Adipose tissue (tissue), 3 donors: Measurements from ENCODE around the gene ZNRF3. TPM values are rescaled to one million over a fixed set of nuclear protein-coding genes. Genes with fewer than 3 reads are reported as not detected.
"Not testable (repeated sequence)": the region's sequence is repeated elsewhere in the genome, so short reads cannot be mapped to it uniquely, and the experiment has no call there.

Experiments
- H3K27ac ChIP-seq: one replicate; pipeline ENCODE4 v1.5.1; 2013; ENCODE audit warnings: low read depth, low read length
- WGBS, 3 donors: extraction: QIAGEN DNeasy Blood & Tissue Kit; methylation state at CpG; one replicate each; pipeline ENCODE4 v1.1.7; 2013; 5-methylcytosine and 5-hydroxymethylcytosine counted together
- polyA plus RNA-seq, 3 donors: library from polyadenylated mRNA; stranded (reverse); fragments of 200-250 nt; gene quantifications; one replicate each; pipeline ENCODE4 v1.2.3, GENCODE V29; 2013
- donor health status: healthy with polysubstance abuse.
- donor health status: Bipolar disorder and iron deficiency.
- donor health status: healthy.

Gene ZNRF3
- polyA plus RNA-seq, 3 donors: 1.2 to 3.9 (median 2.5) TPM

DNA sequence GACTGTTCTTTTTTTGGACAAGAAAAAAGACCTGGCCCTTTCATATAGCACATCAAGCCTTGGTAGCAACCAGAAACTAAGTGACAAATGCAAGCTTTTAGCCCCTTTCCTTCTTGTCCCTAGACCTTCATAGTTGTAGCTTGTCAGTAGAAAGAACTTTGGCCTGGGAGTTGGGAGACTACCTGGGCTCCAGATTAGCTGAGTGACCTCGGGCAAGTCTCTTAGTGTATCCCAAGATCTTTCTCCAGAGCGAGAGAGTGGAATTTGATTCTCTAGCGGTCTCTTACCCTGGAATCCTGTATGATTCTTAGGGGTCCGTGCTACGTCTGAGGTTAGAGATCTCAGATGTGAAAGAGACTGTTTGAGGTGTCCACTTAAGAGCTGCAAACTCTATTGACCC is 59.0 kb downstream of the ZNRF3 start:
- 73 to 96% (median 95%) methylated on average over 5 of the region's 5 CpGs for WGBS, 3 donors

GRCh38 chr22:28942801-28943500 is 59.6 kb downstream of the ZNRF3 start:
- WGBS, 3 donors: 61 to 65% (median 65%) methylated on average over 7 of the region's 7 CpGs
- no peak overlapping the region for H3K27ac ChIP-seq

More for the DNA sequence above, 59.0 kb downstream of the ZNRF3 start:
- H3K27ac ChIP-seq: no peak overlapping the region

DNA sequence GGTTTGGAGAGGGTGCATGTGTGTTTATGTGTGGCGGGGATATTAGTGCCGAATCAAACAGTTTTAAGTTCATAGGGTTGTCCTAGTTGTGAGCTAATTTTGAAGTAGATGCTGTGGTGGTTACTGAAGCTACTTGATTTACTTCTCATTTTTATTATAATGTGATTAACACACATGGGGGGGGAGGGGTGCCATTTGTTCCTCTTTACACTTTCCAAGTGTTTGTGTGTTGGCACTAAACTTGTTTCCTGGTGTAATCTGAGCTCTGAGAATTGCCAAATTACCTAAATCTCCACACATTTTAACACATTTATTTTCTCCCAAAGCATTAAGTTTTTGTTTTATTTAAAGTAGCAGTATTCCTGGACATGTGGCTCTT is 60.1 kb downstream of the ZNRF3 start:
- no peak overlapping the region for H3K27ac ChIP-seq
- 64 to 90% (median 76%) methylated on average over 2 of the region's 2 CpGs for WGBS, 3 donors

DNA sequence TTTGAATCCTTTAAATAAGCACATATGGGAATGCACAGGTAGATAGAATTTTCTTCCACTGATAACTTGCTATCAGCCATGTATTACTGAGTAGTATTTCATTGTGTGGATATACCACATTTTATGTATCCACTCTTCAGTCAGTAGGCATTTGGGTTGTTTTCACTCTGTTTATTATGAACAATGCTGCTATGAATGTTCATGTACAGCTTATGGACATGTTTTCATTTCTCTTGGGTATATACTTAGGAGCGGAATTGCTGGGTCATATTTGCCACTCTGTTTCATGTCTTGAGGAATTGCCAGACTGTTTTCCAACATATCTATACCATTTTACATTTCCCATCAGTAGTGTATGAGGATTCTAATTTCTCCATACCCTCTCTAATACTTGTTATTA is 63.8 kb downstream of the ZNRF3 start:
- no peak overlapping the region for H3K27ac ChIP-seq
- 93 to 97% (median 95%) methylated on average over 1 of the region's 1 CpG for WGBS, 3 donors

- WGBS, 3 donors: 31 to 70% (median 65%) methylated on average over 1 of the region's 1 CpG
Measured at GRCh38 chr22:28948424-28948823, 65.1 kb downstream of the ZNRF3 start.

GRCh38 chr22:28948860-28949551 is 65.6 kb downstream of the ZNRF3 start:
- 97 to 99% (median 98%) methylated on average over 10 of the region's 10 CpGs for WGBS, 3 donors
- H3K27ac ChIP-seq: not testable (repeated sequence)

More at GRCh38 chr22:28948424-28948823, 65.1 kb downstream of the ZNRF3 start:
- H3K27ac ChIP-seq: no peak overlapping the region

DNA sequence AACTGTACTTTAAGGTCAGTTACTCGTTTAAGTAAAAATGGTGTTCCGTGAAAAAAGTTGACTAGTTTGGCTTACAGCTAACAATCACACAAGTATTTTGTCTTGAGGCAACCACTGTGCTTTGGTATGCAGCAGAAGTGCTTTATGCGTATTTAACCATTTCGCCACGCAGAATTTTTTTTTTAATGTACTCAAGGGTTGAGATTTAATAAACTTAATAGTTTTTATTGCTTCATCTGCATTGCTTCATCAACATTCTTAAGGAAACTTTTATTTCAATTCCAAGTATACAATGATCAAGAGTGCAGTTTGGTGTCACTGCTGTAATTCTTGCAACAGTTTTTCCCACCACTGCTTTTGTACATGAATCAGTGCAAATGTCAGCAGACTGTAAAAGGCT is 66.4 kb downstream of the ZNRF3 start:
- no peak overlapping the region for H3K27ac ChIP-seq
- WGBS, 3 donors: 62 to 84% (median 83%) methylated on average over 5 of the region's 5 CpGs

GRCh38 chr22:28950617-28951411 is 67.4 kb downstream of the ZNRF3 start:
- 91 to 94% (median 93%) methylated on average over 7 of the region's 7 CpGs for WGBS, 3 donors
- no peak overlapping the region for H3K27ac ChIP-seq

GRCh38 chr22:28951530-28951929 is 68.2 kb downstream of the ZNRF3 start:
- no peak overlapping the region for H3K27ac ChIP-seq

DNA sequence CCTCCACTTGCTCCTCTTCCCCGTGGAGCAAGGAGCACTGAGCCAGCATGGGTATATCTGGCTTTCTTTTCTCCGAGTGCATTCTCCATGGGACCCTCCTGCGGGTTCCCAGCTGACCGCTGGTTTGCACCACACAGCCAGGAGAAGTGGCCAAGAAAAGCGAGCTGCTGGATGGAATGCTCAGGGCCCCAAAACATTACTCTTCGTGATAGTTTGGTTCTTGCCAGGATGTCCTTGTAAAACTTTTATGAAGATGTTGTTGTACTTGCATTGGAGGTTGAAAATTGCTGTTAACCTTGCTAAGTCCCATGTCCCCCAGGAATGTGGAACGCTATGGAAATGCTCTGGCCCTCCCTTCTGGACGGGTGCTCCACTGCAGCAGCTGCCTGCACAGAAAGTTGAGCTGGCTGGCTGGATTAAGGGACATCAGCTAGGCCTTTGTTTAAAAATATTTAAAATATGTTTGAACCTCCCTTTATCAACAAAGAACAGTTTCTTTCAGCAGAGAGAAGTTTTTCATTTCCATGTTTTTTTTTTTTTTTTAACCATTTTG is 68.7 kb downstream of the ZNRF3 start:
- no peak overlapping the region for H3K27ac ChIP-seq
- WGBS, 3 donors: 58 to 61% (median 59%) methylated on average over 8 of the region's 8 CpGs

More at GRCh38 chr22:28951530-28951929, 68.2 kb downstream of the ZNRF3 start:
- WGBS, 3 donors: 92 to 93% (median 93%) methylated on average over 7 of the region's 7 CpGs

DNA sequence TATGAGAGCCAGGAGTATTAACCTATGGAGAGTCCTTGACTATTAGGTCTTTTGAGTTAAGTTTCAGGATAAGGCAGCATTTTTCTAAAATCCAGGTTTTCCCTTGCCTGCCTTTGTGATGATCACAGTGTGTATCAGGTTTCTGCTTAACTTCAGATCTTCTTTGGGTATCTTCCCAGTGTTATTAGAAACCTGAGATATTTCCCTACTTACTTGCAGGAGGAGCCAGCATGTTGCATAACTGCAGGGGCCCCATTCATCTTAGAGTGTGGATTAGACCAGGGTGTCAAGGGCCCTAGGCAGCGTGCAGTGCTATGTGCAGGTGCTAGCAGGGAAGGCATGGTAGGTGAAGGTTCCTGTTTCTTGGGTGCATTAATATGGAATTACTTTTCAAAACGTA is 69.5 kb downstream of the ZNRF3 start:
- WGBS, 3 donors: 52 to 73% (median 61%) methylated on average over 2 of the region's 2 CpGs
- H3K27ac ChIP-seq: no peak overlapping the region

- H3K27ac ChIP-seq: no peak overlapping the region
- WGBS, 3 donors: 57 to 90% (median 83%) methylated on average over 2 of the region's 2 CpGs
Measured at GRCh38 chr22:28953403-28953802, 70.0 kb downstream of the ZNRF3 start.

GRCh38 chr22:28953976-28954880 is 70.9 kb downstream of the ZNRF3 start:
- H3K27ac ChIP-seq: no peak overlapping the region
- WGBS, 3 donors: 85 to 91% (median 89%) methylated on average over 6 of the region's 6 CpGs

GRCh38 chr22:28955817-28956216 is 72.4 kb downstream of the ZNRF3 start:
- no peak overlapping the region for H3K27ac ChIP-seq
- WGBS, 3 donors: 48 to 84% (median 62%) methylated on average over 5 of the region's 5 CpGs

DNA sequence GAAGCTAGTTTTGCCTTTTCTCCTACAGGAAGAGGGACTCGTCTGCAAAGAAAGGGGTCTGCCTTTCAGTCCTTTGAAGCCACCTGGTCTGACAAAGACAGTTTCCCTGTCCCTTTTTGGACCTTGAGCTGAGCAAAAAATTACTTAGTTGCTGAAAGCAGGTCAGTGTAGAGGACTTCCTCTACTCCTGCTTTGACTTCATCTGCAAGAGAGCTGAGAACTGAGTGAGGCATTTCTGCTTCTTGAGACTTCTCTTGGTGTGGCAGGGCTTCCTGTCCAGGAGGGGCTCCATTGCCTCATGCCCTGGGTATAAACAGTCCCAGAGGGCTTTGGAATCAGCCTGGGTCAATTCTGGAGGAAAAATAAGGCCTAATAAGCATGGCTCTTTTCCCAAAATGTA is 73.1 kb downstream of the ZNRF3 start:
- 74 to 88% (median 77%) methylated on average over 1 of the region's 1 CpG for WGBS, 3 donors
- H3K27ac ChIP-seq: no peak overlapping the region

DNA sequence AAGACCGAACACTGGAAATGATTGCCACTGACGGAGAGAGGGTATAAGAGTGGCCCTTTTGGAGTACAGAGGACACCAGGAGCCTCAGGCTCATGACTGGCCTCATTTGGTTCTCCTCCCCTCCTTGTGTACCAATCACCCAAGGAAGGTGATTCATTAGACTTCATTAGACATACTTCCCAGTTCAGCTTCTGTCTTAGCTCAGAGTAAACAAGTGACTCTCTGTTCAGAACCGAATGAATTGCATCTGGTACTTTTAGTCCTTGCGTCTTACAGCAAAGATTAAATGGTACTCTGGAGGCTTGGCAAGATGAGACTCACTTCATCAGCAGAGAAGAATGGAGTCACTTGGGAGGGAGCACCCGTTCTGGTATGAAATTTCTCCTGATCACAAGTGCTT is 75.2 kb downstream of the ZNRF3 start:
- no peak overlapping the region for H3K27ac ChIP-seq
- 67 to 78% (median 77%) methylated on average over 5 of the region's 5 CpGs for WGBS, 3 donors

GRCh38 chr22:28962042-28962554 is 78.7 kb downstream of the ZNRF3 start:
- no peak overlapping the region for H3K27ac ChIP-seq
- 97 to 99% (median 98%) methylated on average over 3 of the region's 3 CpGs for WGBS, 3 donors

- 49 to 82% (median 62%) methylated on average over 2 of the region's 2 CpGs for WGBS, 3 donors
- H3K27ac ChIP-seq: no peak overlapping the region
Measured at GRCh38 chr22:28963362-28963761, 80.0 kb downstream of the ZNRF3 start.
